ENCODE data around the gene SNCAIP.

- no peak for TF ChIP-seq CTCF (conservative IDR thresholded peaks at IDR 0.05 in 1 of 2, IDR thresholded peaks at IDR 0.05 in 1 of 2; ENCODE audit: extremely low read depth in 1 of 2, insufficient read depth in 1 of 2, low read depth in 1 of 2, low read length in 2 of 2)
- TF ChIP-seq EZH2 (IDR thresholded peaks at IDR 0.05; ENCODE audit: borderline replicate concordance, low read length): no peak
Measured at GRCh38 chr5:122315521-122315920, 3.5 kb downstream of the SNCAIP start.

Data from mammary epithelial cell (primary cell).